ENCODE measurements around the gene BMPER. TPM values are rescaled to one million over a fixed set of nuclear protein-coding genes. Genes with fewer than 3 reads are reported as not detected.

The BMPER gene
- total RNA-seq, 2 donors from 2014 or later, result 0.35 TPM; not detected in 1

GRCh38 chr7:34064519-34065158 lies 159.3 kb downstream of the BMPER start:
- DNase-seq (no peak), ATAC-seq (no peak)
- no peaks in the 10 kb centered on the region for H3K4me1 Mint-ChIP-seq
- peaks cover 4% of the 10 kb centered on the region for H3K27me3 Mint-ChIP-seq
- no peak overlapping the region for H3K27ac Mint-ChIP-seq
- no peaks in the 10 kb centered on the region for H3K36me3 Mint-ChIP-seq (ENCODE audit: low read depth)
- no peaks in the 10 kb centered on the region for H3K9me3 ChIP-seq (ENCODE audit: control insufficient read depth, low read length, poor library complexity, severe bottlenecking)
- no peak overlapping the region for H3K4me3 Mint-ChIP-seq

- ATAC-seq (no peak), DNase-seq (no peak)
- no peaks in the 10 kb centered on the region for H3K4me1 Mint-ChIP-seq
- peaks cover 4% of the 10 kb centered on the region for H3K27me3 Mint-ChIP-seq
- H3K9me3 ChIP-seq (ENCODE audit: control insufficient read depth, low read length, poor library complexity, severe bottlenecking), result no peaks in the 10 kb centered on the region
- no peak overlapping the region for H3K4me3 Mint-ChIP-seq
- no peak overlapping the region for H3K27ac Mint-ChIP-seq
- no peaks in the 10 kb centered on the region for H3K36me3 Mint-ChIP-seq (ENCODE audit: low read depth)
Measured at GRCh38 chr7:34066411-34066810, 161.1 kb downstream of the BMPER start.

- DNase-seq (no peak), ATAC-seq (no peak)
- peaks cover 4% of the 10 kb centered on the region for H3K27me3 Mint-ChIP-seq
- no peak overlapping the region for H3K27ac Mint-ChIP-seq
- H3K4me3 Mint-ChIP-seq, result no peak overlapping the region
- no peaks in the 10 kb centered on the region for H3K9me3 ChIP-seq (ENCODE audit: control insufficient read depth, low read length, poor library complexity, severe bottlenecking)
- H3K4me1 Mint-ChIP-seq, result no peaks in the 10 kb centered on the region
- no peaks in the 10 kb centered on the region for H3K36me3 Mint-ChIP-seq (ENCODE audit: low read depth)
Measured at GRCh38 chr7:34067005-34067778, 161.9 kb downstream of the BMPER start.

- H3K4me1 Mint-ChIP-seq, result no peaks in the 10 kb centered on the region
- DNase-seq (no peak), ATAC-seq (no peak)
- no peak overlapping the region for H3K27ac Mint-ChIP-seq
- H3K36me3 Mint-ChIP-seq (ENCODE audit: low read depth), result no peaks in the 10 kb centered on the region
- H3K4me3 Mint-ChIP-seq, result no peak overlapping the region
- H3K9me3 ChIP-seq (ENCODE audit: control insufficient read depth, low read length, poor library complexity, severe bottlenecking), result no peaks in the 10 kb centered on the region
- peaks cover 9% of the 10 kb centered on the region for H3K27me3 Mint-ChIP-seq
Measured at GRCh38 chr7:34069676-34070075, 164.3 kb downstream of the BMPER start.

GRCh38 chr7:34070511-34071323 lies 165.4 kb downstream of the BMPER start:
- no peak for ATAC-seq
- Mint-ChIP-seq H3K36me3 (ENCODE audit: low read depth) (no peaks in the 10 kb centered on the region), H3K27ac (no peak overlapping the region), H3K4me1 (no peaks in the 10 kb centered on the region), H3K4me3 (no peak overlapping the region), H3K27me3 (peaks cover 9% of the 10 kb centered on the region)
- DNase-seq, result no peak
- H3K9me3 ChIP-seq (ENCODE audit: control insufficient read depth, low read length, poor library complexity, severe bottlenecking), result no peaks in the 10 kb centered on the region

- DNase-seq (no peak), ATAC-seq (no peak)
- H3K9me3 ChIP-seq (ENCODE audit: control insufficient read depth, low read length, poor library complexity, severe bottlenecking), result no peaks in the 10 kb centered on the region
- Mint-ChIP-seq H3K36me3 (ENCODE audit: low read depth) (no peaks in the 10 kb centered on the region), H3K27ac (no peak overlapping the region), H3K4me1 (no peaks in the 10 kb centered on the region), H3K27me3 (peaks cover 6% of the 10 kb centered on the region), H3K4me3 (no peak overlapping the region)
Measured at GRCh38 chr7:34073676-34074075, 168.3 kb downstream of the BMPER start.

- no peaks in the 10 kb centered on the region for H3K9me3 ChIP-seq (ENCODE audit: control insufficient read depth, low read length, poor library complexity, severe bottlenecking)
- Mint-ChIP-seq H3K4me1 (no peaks in the 10 kb centered on the region), H3K27me3 (peaks cover 11% of the 10 kb centered on the region), H3K36me3 (ENCODE audit: low read depth) (no peaks in the 10 kb centered on the region), H3K4me3 (no peak overlapping the region), H3K27ac (no peak overlapping the region)
- DNase-seq, result no peak
- no peak for ATAC-seq
Measured at GRCh38 chr7:34074421-34074820, 169.1 kb downstream of the BMPER start.

- Mint-ChIP-seq H3K4me3 (no peak overlapping the region), H3K27me3 (peaks cover 11% of the 10 kb centered on the region), H3K4me1 (no peaks in the 10 kb centered on the region), H3K36me3 (ENCODE audit: low read depth) (no peaks in the 10 kb centered on the region), H3K27ac (no peak overlapping the region)
- no peak for DNase-seq
- no peaks in the 10 kb centered on the region for H3K9me3 ChIP-seq (ENCODE audit: control insufficient read depth, low read length, poor library complexity, severe bottlenecking)
- ATAC-seq, result no peak
Measured at GRCh38 chr7:34075523-34076370, 170.4 kb downstream of the BMPER start.

- H3K4me3 Mint-ChIP-seq, result no peak overlapping the region
- no peak for ATAC-seq
- H3K9me3 ChIP-seq (ENCODE audit: control insufficient read depth, low read length, poor library complexity, severe bottlenecking), result no peaks in the 10 kb centered on the region
- H3K27ac Mint-ChIP-seq, result no peak overlapping the region
- no peaks in the 10 kb centered on the region for H3K36me3 Mint-ChIP-seq (ENCODE audit: low read depth)
- DNase-seq, result no peak
- no peaks in the 10 kb centered on the region for H3K4me1 Mint-ChIP-seq
- H3K27me3 Mint-ChIP-seq, result peaks cover 11% of the 10 kb centered on the region
Measured at GRCh38 chr7:34077168-34077567, 171.8 kb downstream of the BMPER start.

GRCh38 chr7:34078864-34079263 lies 173.5 kb downstream of the BMPER start:
- no peaks in the 10 kb centered on the region for H3K36me3 Mint-ChIP-seq (ENCODE audit: low read depth)
- no peak for DNase-seq
- no peak for ATAC-seq
- H3K27ac Mint-ChIP-seq, result no peak overlapping the region
- H3K9me3 ChIP-seq (ENCODE audit: control insufficient read depth, low read length, poor library complexity, severe bottlenecking), result no peaks in the 10 kb centered on the region
- H3K27me3 Mint-ChIP-seq, result peaks cover 11% of the 10 kb centered on the region
- H3K4me1 Mint-ChIP-seq, result no peaks in the 10 kb centered on the region
- H3K4me3 Mint-ChIP-seq, result no peak overlapping the region

- H3K9me3 ChIP-seq (ENCODE audit: control insufficient read depth, low read length, poor library complexity, severe bottlenecking), result no peaks in the 10 kb centered on the region
- H3K4me1 Mint-ChIP-seq, result no peaks in the 10 kb centered on the region
- H3K4me3 Mint-ChIP-seq, result no peak overlapping the region
- no peaks in the 10 kb centered on the region for H3K36me3 Mint-ChIP-seq (ENCODE audit: low read depth)
- no peak overlapping the region for H3K27ac Mint-ChIP-seq
- ATAC-seq (no peak), DNase-seq (no peak)
- H3K27me3 Mint-ChIP-seq, result peaks cover 6% of the 10 kb centered on the region
Measured at GRCh38 chr7:34080513-34080912, 175.2 kb downstream of the BMPER start.

- Mint-ChIP-seq H3K27me3 (peaks cover 6% of the 10 kb centered on the region), H3K36me3 (ENCODE audit: low read depth) (no peaks in the 10 kb centered on the region), H3K4me1 (no peaks in the 10 kb centered on the region), H3K4me3 (no peak overlapping the region), H3K27ac (no peak overlapping the region)
- no peak for ATAC-seq
- DNase-seq, result no peak
- H3K9me3 ChIP-seq (ENCODE audit: control insufficient read depth, low read length, poor library complexity, severe bottlenecking), result no peaks in the 10 kb centered on the region
Measured at GRCh38 chr7:34081935-34082334, 176.6 kb downstream of the BMPER start.

GRCh38 chr7:34083440-34083839 lies 178.1 kb downstream of the BMPER start:
- DNase-seq (no peak), ATAC-seq (no peak)
- H3K4me1 Mint-ChIP-seq, result no peaks in the 10 kb centered on the region
- H3K4me3 Mint-ChIP-seq, result no peak overlapping the region
- no peaks in the 10 kb centered on the region for H3K36me3 Mint-ChIP-seq (ENCODE audit: low read depth)
- H3K9me3 ChIP-seq (ENCODE audit: control insufficient read depth, low read length, poor library complexity, severe bottlenecking), result no peaks in the 10 kb centered on the region
- no peak overlapping the region for H3K27ac Mint-ChIP-seq
- H3K27me3 Mint-ChIP-seq, result peaks cover 6% of the 10 kb centered on the region

All from T-helper 17 cell (primary cell).